K562 (cell line): Measurements from ENCODE around the gene RETREG1. TPM values are rescaled to one million over a fixed set of nuclear protein-coding genes. Genes with fewer than 3 reads are reported as not detected.

Source experiments
- ATF7 ChIP-seq: fragments of 450-650 bp; IDR thresholded peaks from 2 replicates; pipeline ENCODE4 v1.7.1; 2014; ENCODE audit warnings: mild to moderate bottlenecking, moderate library complexity
- BCL6 ChIP-seq: fragments of 250-450 bp; sonication (Bioruptor Pico); IDR thresholded peaks from 2 replicates; pipeline ENCODE4 v1.4.0; 2020
- C11orf30 ChIP-seq: fragments of 450-650 bp; IDR thresholded peaks from 2 replicates; pipeline ENCODE4 v1.6.1; 2016; ENCODE audit warnings: low read depth, mild to moderate bottlenecking
- CTCFL ChIP-seq: IDR thresholded peaks from 2 replicates; pipeline ENCODE4 v1.6.1; 2011; ENCODE audit warnings: borderline replicate concordance, low read depth, mild to moderate bottlenecking, moderate library complexity, low read length; ENCODE audit not compliant: insufficient read depth, poor library complexity, severe bottlenecking
- SIX5 ChIP-seq, 2 experiments: IDR thresholded peaks; 2 replicates each; pipeline ENCODE4 v1.6.1; 2011; ENCODE audit warnings: low read length in 2 of 2, borderline replicate concordance in 1 of 2, low read depth in 1 of 2, mild to moderate bottlenecking in 1 of 2, moderate library complexity in 1 of 2; ENCODE audit not compliant: insufficient read depth in 1 of 2
- SMARCA4 ChIP-seq: fragments of 450-650 bp; IDR thresholded peaks from 2 replicates; pipeline ENCODE4 v1.6.1; 2016
- SMARCC2 ChIP-seq: fragments of 450-650 bp; IDR thresholded peaks from 2 replicates; pipeline ENCODE4 v1.6.1; 2017; ENCODE audit warnings: antibody characterized with exemption, moderate library complexity, mild to moderate bottlenecking, low read depth
- ZNF146 ChIP-seq: IDR thresholded peaks from one replicate; pipeline ENCODE4 v1.6.1; 2018; ENCODE audit warnings: missing compliant biosample characterization; ENCODE audit not compliant: unreplicated experiment
- ZNF165 ChIP-seq: fragments of 250-450 bp; sonication (Bioruptor Pico); IDR thresholded peaks from 2 replicates; pipeline ENCODE4 v1.4.0; 2020; ENCODE audit warnings: borderline replicate concordance
- ZNF316 ChIP-seq: fragments of 450-650 bp; IDR thresholded peaks from 2 replicates; pipeline ENCODE4 v1.6.1; 2016
- ZNF668 ChIP-seq: fragments of 250-450 bp; sonication (Bioruptor Pico); IDR thresholded peaks from 2 replicates; pipeline ENCODE4 v1.8.0; 2022; ENCODE audit warnings: mild to moderate bottlenecking, inconsistent platforms
- polyA plus RNA-seq, 8 experiments: library from polyadenylated mRNA; depleted of rRNA in 4 of 8; stranded (reverse) in 5 of 8; unstranded in 3 of 8; fragments of >200 nt; fragmentation: Nextera tagmentation in 2 of 8; fragmentation: Illumina TruSeq in 1 of 8; extraction: Ambion mirVana in 2 of 8; extraction: Trizol in 1 of 8; gene quantifications; 2 replicates each; pipeline versions ENCODE4 v1.2.1 to v1.2.3, GENCODE V29; 2011 to 2014; ENCODE audit warnings: inconsistent platforms in 1 of 8, missing spikeins in 1 of 8
- total RNA-seq, 7 experiments: library from RNA; depleted of rRNA in 6 of 7; stranded (reverse); fragments of >200 nt in 6 of 7; fragmentation: Illumina TruSeq in 2 of 7; extraction: Trizol in 2 of 7; gene quantifications; 2 replicates each; pipeline versions ENCODE4 v1.2.1 to v1.2.3, GENCODE V29; 2011 to 2021; ENCODE audit warnings: low replicate concordance in 1 of 7
- TF ChIP-seq, protein P1 (sequence below): sonication (generic); formaldehyde crosslinking; IDR thresholded peaks from 2 replicates; pipeline ENCODE4 v1.8.0; 2023; ENCODE audit warnings: mild to moderate bottlenecking, missing genetic modification reagents
- TF ChIP-seq, protein P2 (sequence below): fragments of 250-450 bp; sonication (Bioruptor Pico); IDR thresholded peaks from 2 replicates; pipeline ENCODE4 v1.4.0; 2020; ENCODE audit warnings: borderline replicate concordance

RETREG1 gene
- total and polyA plus RNA-seq, 9 of the 15 experiments (the other 6 are each of a cell fraction or from before 2014, with no cell fraction given): 0.01 to 0.20 (median 0.08) TPM; not detected in 5

DNA sequence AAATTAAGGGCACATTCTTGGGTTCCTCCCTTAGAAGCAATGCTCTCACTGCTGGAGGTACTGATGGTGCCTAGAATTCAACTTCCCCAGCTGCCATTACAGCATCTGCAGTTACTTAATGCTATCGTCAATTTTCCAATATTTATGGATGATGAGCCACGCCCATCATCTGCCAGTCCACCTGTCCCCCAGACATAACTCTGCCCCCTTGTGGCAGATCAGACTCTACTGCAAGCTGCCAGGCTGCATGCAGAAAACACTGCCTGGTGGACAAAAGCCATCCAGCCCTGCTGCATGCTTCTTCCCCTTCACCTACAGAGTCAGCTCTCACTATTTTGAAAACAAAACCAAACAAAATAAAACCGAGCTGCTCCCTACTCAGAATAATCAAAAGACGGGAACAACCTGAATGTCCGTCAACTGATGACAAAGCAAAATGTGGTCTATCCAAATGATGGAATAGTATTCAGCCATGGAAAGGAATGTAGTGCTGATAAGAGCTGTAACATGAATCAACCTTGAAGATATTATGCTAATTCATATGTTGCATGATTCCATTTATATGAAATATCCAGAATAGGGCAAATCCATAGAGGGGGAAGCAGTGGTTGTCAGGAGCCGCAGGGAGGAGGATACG lies 66.4 kb downstream of the RETREG1 start (continued):
- TF ChIP-seq, protein P1, sequence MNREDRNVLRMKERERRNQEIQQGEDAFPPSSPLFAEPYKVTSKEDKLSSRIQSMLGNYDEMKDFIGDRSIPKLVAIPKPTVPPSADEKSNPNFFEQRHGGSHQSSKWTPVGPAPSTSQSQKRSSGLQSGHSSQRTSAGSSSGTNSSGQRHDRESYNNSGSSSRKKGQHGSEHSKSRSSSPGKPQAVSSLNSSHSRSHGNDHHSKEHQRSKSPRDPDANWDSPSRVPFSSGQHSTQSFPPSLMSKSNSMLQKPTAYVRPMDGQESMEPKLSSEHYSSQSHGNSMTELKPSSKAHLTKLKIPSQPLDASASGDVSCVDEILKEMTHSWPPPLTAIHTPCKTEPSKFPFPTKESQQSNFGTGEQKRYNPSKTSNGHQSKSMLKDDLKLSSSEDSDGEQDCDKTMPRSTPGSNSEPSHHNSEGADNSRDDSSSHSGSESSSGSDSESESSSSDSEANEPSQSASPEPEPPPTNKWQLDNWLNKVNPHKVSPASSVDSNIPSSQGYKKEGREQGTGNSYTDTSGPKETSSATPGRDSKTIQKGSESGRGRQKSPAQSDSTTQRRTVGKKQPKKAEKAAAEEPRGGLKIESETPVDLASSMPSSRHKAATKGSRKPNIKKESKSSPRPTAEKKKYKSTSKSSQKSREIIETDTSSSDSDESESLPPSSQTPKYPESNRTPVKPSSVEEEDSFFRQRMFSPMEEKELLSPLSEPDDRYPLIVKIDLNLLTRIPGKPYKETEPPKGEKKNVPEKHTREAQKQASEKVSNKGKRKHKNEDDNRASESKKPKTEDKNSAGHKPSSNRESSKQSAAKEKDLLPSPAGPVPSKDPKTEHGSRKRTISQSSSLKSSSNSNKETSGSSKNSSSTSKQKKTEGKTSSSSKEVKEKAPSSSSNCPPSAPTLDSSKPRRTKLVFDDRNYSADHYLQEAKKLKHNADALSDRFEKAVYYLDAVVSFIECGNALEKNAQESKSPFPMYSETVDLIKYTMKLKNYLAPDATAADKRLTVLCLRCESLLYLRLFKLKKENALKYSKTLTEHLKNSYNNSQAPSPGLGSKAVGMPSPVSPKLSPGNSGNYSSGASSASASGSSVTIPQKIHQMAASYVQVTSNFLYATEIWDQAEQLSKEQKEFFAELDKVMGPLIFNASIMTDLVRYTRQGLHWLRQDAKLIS (CRISPR knock-in tag): no peak
- no peak for TF ChIP-seq ZNF165 (CRISPR knock-in tag)
- TF ChIP-seq SIX5 (IDR thresholded peaks at IDR 0.05; ENCODE audit: borderline replicate concordance in 1 of 2, insufficient read depth in 1 of 2, low read depth in 1 of 2, low read length in 2 of 2): no peak
- peak; percentile 44 for TF ChIP-seq ZNF146
- TF ChIP-seq BCL6: no peak
- no peak for TF ChIP-seq SMARCA4
- TF ChIP-seq, protein P2, sequence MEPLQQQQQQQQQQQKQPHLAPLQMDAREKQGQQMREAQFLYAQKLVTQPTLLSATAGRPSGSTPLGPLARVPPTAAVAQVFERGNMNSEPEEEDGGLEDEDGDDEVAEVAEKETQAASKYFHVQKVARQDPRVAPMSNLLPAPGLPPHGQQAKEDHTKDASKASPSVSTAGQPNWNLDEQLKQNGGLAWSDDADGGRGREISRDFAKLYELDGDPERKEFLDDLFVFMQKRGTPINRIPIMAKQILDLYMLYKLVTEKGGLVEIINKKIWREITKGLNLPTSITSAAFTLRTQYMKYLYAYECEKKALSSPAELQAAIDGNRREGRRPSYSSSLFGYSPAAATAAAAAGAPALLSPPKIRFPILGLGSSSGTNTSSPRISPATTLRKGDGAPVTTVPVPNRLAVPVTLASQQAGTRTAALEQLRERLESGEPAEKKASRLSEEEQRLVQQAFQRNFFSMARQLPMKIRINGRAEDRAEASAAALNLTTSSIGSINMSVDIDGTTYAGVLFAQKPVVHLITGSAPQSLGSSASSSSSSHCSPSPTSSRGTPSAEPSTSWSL (CRISPR knock-in tag): no peak
- no peak for TF ChIP-seq ZNF668
- TF ChIP-seq SMARCC2: no peak
- TF ChIP-seq ZNF316: peak; percentile 44
- peak; percentile 43; the same call in 1 of the 2 replicates for TF ChIP-seq C11orf30
- TF ChIP-seq ATF7: no peak
- peak; percentile 70 for TF ChIP-seq CTCFL
